Purkinje cell (primary cell): ENCODE data around the gene GH1. TPM values are rescaled to one million over a fixed set of nuclear protein-coding genes. Genes with fewer than 3 reads are reported as not detected.

Source experiments
- polyA plus RNA-seq: library from polyadenylated mRNA; unstranded; fragments of >200 nt; fragmentation: Nextera tagmentation; gene quantifications from 2 replicates; pipeline ENCODE4 v1.2.1, GENCODE V29; 2014

The GH1 gene
- polyA plus RNA-seq, result not detected in 2 replicates

GRCh38 chr17:63918789-63919305 is at the start of gene GH1:
TSS of gene GH1 (minus strand) at chr17:63918839. CDS start at chr17:63918776, 63 bp downstream.

DNA sequence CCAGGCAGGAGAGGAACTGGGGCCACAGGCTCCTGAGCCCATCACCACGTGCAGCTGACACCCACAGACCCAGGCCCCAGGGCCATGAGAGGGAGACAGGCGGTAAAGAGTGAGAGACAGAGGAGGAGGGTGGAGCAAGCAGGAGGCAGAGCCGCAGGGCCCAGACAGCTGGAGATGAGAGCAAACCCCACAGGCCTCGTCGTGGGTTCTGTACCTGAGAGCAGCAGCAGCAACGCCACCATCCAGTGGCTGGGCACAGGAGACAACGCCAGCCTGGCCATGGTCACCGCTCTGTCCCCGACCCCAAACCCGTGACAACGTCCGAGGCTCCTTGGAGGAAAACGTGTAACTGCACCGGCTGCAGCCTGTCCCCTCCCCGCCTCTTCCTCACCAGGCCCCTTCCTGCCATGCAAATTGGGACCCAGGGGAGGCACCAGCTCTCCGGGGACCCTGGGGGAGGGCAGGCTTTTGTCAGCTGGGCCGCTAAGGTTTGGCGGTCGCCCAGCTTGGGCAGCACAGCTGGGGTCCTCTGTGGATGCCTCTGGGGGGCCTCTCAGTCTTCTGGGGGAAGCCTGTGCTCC is 13.4 kb upstream of the GH1 start, which contains the start of gene CD79B:
Gene CD79B (minus strand): TSS at position 351 of the 581 bp plus-strand sequence. CDS start 70 bp downstream, at position 281.

DNA sequence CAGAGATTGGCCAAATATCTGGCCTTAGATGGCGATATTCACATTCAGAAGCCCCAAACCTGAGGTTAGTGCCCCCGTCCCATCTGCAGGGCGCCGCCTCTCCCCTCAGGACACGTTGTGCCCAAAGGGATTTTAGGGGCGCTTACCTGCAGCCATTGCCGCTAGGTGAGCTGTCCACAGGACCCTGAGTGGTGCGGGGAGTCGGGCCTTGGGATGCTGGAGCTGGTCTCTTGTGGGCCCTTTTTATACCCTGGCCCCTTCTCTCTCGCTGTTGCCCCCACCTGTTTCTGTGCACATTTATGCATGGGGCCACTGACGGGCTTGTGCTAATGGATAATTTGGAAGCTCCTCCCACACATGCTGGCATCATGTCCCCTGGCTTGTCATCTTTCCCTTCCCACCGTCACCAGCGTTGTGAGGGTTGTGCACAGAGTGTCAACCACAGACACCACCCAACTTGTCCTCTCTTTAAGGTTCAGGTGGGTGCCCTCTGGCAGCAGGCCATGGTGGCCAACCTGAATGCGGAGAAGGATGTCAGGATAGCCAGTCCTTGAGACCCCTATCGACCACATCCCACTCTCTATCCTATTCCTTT is 7.5 kb downstream of the GH1 start, which contains the start of gene CSHL1:
Gene CSHL1 (minus strand): TSS at position 218 of the 595 bp plus-strand sequence. CDS start 62 bp downstream, at position 156.

DNA sequence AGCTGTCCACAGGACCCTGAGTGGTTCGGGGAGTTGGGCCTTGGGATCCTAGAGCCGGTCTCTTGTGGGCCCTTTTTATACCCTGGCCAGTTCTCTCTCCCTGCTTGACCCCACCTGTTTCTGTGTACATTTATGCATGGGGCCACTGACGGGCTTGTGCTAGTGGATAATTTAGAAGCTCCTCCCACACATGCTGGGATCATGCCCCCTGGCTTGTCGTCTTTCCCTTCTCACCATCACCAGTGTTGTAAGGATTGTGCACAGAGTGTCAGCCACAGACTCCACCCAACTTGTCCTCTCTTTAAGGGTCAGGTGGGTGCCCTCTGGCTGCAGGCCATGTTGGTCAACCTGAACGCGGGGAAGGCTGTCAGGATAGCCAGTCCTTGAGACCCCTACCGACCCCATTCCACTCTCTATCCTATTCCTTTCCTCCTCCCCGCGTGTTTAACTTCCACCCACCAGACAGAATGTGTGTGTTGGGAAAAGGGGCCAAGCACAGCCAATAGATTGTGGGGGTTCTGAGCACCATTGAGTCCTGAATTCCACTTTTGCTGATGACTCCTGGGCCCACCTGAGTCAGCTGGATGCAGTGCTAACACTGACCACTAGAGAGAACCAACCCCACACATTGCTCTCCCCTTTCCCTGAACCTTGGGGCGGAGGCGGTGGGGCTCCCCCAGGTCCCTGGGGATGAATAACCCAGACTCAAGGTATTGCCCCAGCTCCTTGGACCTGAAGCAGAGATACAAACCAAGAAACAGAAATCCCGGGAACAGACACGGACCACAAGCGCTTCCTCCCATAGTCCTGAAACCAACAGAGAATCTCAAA is 21.9 kb downstream of the GH1 start, which contains the start of gene CSH1:
Gene CSH1 (minus strand): TSS at position 51 of the 831 bp plus-strand sequence. CDS start 63 bp downstream, outside the sequence.

GRCh38 chr17:63881935-63882601 is 36.6 kb downstream of the GH1 start, which contains the start of gene GH2:
TSS of gene GH2 (minus strand) at chr17:63881944. CDS start at chr17:63881801, 143 bp downstream.

DNA sequence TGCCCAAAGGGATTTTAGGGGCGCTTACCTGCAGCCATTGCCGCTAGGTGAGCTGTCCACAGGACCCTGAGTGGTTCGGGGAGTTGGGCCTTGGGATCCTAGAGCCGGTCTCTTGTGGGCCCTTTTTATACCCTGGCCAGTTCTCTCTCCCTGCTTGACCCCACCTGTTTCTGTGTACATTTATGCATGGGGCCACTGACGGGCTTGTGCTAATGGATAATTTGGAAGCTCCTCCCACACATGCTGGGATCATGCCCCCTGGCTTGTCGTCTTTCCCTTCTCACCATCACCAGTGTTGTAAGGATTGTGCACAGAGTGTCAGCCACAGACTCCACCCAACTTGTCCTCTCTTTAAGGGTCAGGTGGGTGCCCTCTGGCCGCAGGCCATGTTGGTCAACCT is 45.1 kb downstream of the GH1 start, which contains the start of gene CSH2:
Gene CSH2 (minus strand): TSS at position 101 of the 400 bp plus-strand sequence. CDS start 63 bp downstream, at position 38.

Other genes with a start within 250 kb of the GH1 start
- gene LIMD2, start 218.7 kb downstream of the GH1 start, polyA plus RNA-seq, result 0.11 and 1.1 TPM in 2 replicates
- gene STRADA, start 177.0 kb downstream of the GH1 start, polyA plus RNA-seq, result 13.1 and 17.3 TPM in 2 replicates
- 70.6 and 83.0 TPM in 2 replicates for gene CCDC47, start 145.2 kb downstream of the GH1 start, polyA plus RNA-seq
- gene DDX42, start 144.7 kb downstream of the GH1 start, polyA plus RNA-seq, result 26.0 and 30.9 TPM in 2 replicates
- 189 and 271 TPM in 2 replicates for gene PSMC5, start 91.4 kb downstream of the GH1 start, polyA plus RNA-seq
- 9.9 and 16.4 TPM in 2 replicates for gene FTSJ3, start 91.2 kb downstream of the GH1 start, polyA plus RNA-seq
- gene SMARCD2, start 76.2 kb downstream of the GH1 start, polyA plus RNA-seq, result 0.27 and 1.8 TPM in 2 replicates
- not detected in 2 replicates for gene CSH2, start 45.2 kb downstream of the GH1 start, polyA plus RNA-seq
- not detected in 2 replicates for gene GH2, start 36.9 kb downstream of the GH1 start, polyA plus RNA-seq
- not detected in 2 replicates for gene CSH1, start 22.3 kb downstream of the GH1 start, polyA plus RNA-seq
- gene CSHL1, start 7.6 kb downstream of the GH1 start, polyA plus RNA-seq, result not detected in 2 replicates
- not detected in 2 replicates for gene CD79B, start 13.5 kb upstream of the GH1 start, polyA plus RNA-seq
- gene SCN4A, start 54.1 kb upstream of the GH1 start, polyA plus RNA-seq, result 0.10 TPM in 1 of 2 replicates, not detected in the other
- not detected in 2 replicates for gene PRR29, start 79.5 kb upstream of the GH1 start, polyA plus RNA-seq
- gene ICAM2, start 101.8 kb upstream of the GH1 start, polyA plus RNA-seq, result 5.1 and 6.0 TPM in 2 replicates
- gene ERN1, start 211.3 kb upstream of the GH1 start, polyA plus RNA-seq, result 0.94 and 2.0 TPM in 2 replicates